ENCODE results near the gene BRAT1. TPM values are rescaled to one million over a fixed set of nuclear protein-coding genes. Genes with fewer than 3 reads are reported as not detected.

Gene BRAT1
- total and polyA plus RNA-seq, 2 donors (not counting 1 experiment from before 2014, with no cell fraction given) = 36.8 to 68.3 TPM

- peaks cover 0 to 3% (median 0%) of the 10 kb centered on the region in 3 donors for H3K9me3 ChIP-seq (ENCODE audit: control extremely low read depth in 1 of 3, control insufficient read depth in 2 of 3, insufficient read depth in 1 of 3, low read length in 2 of 3)
- peaks cover 1 to 2% of the 10 kb centered on the region in 2 experiments for H3K36me3 ChIP-seq (replicated peaks in 1 of 2; ENCODE audit: control extremely low read depth in 1 of 2, control insufficient read depth in 1 of 2, extremely low read depth in 1 of 2, insufficient read depth in 2 of 2, low read length in 1 of 2)
- H4K20me1 ChIP-seq (ENCODE audit: control insufficient read depth, insufficient read depth, low read length, poor library complexity, severe bottlenecking) = peaks cover 16% of the 10 kb centered on the region
- no peaks in the 10 kb centered on the region for H3K9me3 Mint-ChIP-seq (ENCODE audit: insufficient read depth)
- peak overlapping the region; percentile 90 for H3K4me3 Mint-ChIP-seq
- peak overlapping the region in 1 of 2 donors; percentile 100 for H3K27ac ChIP-seq (ENCODE audit: low read length in 2 of 2)
- no peaks in the 10 kb centered on the region for H3K27me3 Mint-ChIP-seq
- H3K4me1 Mint-ChIP-seq = peaks cover 35% of the 10 kb centered on the region
- no peaks in the 10 kb centered on the region for H3K27me3 ChIP-seq (replicated peaks in 1 of 4; ENCODE audit: control extremely low read depth in 1 of 4, control insufficient read depth in 3 of 4, insufficient read depth in 4 of 4, low read length in 3 of 4)
- TF ChIP-seq EZH2 (IDR thresholded peaks at IDR 0.05; ENCODE audit: borderline replicate concordance, insufficient read depth, low read depth, low read length, poor library complexity, severe bottlenecking) (no peak), CTCF (IDR thresholded peaks at IDR 0.05) (no peak)
- H3K4me1 ChIP-seq (ENCODE audit: control insufficient read depth in 2 of 2, insufficient read depth in 2 of 2, low read length in 2 of 2) = peaks cover 23 to 31% of the 10 kb centered on the region in 2 donors
- peak overlapping the region; percentile 13 to 87 (median 81) for H3K4me3 ChIP-seq (ENCODE audit: control extremely low read depth in 1 of 5, extremely low read depth in 1 of 5, insufficient read depth in 1 of 5, low read depth in 2 of 5, low read length in 4 of 5)
- CTCF ChIA-PET = interaction anchor here (1.1 to 1.5 kb wide), 4 partner anchors 13 to 71 kb away, joined by 3 to 4 read pairs (median 3); no protein-coding TSS in a partner anchor
- ATAC-seq (ENCODE audit: low read depth) (no peak), DNase-seq (no peak)
- POLR2A ChIA-PET = interaction anchor here (0.6 kb wide), 1 partner anchor 13 kb away, joined by 12 read pairs; no protein-coding TSS in a partner anchor
- H3K9ac ChIP-seq (ENCODE audit: low read length) = peak overlapping the region; percentile 99
- peak overlapping the region; percentile 89 for H3K27ac Mint-ChIP-seq
- H2AFZ ChIP-seq (ENCODE audit: insufficient read depth, low read depth, low read length, poor library complexity, severe bottlenecking) = peak overlapping the region; percentile 99
- peak overlapping the region; percentile 98 for H3K4me2 ChIP-seq (replicated peaks; ENCODE audit: low read depth, low read length, poor library complexity, severe bottlenecking)
- WGBS (ENCODE audit: insufficient coverage) = under 1% methylated on average over 12 of the region's 12 CpGs
- intact Hi-C loops (cut with micrococcal nuclease) = loop anchor here (1.0 to 5.0 kb wide), 7 partner anchors 25 to 155 kb away; partner anchors contain the start of genes GRIFIN, LFNG and TTYH3
- peaks cover 42% of the 10 kb centered on the region for H3K79me2 ChIP-seq (ENCODE audit: control insufficient read depth, insufficient read depth, low read length)
These were observed 638 bp downstream of the BRAT1 start for GRCh38 chr7:2554661-2555111.

All from B cell (primary cell).